Measurements from ENCODE around the gene SYTL3.

The SYTL3 gene

DNA sequence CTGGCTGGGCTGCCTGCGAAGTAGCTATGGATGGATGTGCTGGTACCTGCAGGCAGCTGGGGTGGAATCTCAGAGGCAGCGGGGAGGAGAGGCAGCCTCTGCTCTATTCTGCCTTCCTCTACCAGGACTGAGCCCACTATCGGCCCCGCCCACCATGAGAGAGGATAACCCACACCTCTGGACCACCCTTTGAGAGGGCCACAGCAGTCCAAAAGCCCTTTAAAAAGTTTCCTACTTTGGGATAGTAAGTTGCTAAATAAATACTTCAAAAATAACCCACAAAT, 133.3 kb downstream of the SYTL3 start:
- Histone ChIP-seq H3K9me3 (no peaks in the 10 kb centered on the region), H3K4me3 (ENCODE audit: low read depth, low read length) (no peak overlapping the region), H3K36me3 (peaks cover 95% of the 10 kb centered on the region), H3K4me1 (no peaks in the 10 kb centered on the region), H3K27me3 (no peaks in the 10 kb centered on the region)
- DNase-seq: no peak
- TF ChIP-seq CTCF (IDR thresholded peaks at IDR 0.05; ENCODE audit: low read depth, low read length): no peak

- Histone ChIP-seq H3K27me3 (no peaks in the 10 kb centered on the region), H3K9me3 (no peaks in the 10 kb centered on the region), H3K4me1 (no peaks in the 10 kb centered on the region), H3K36me3 (peaks cover 95% of the 10 kb centered on the region), H3K4me3 (ENCODE audit: low read depth, low read length) (no peak overlapping the region)
- no peak for DNase-seq
- no peak for TF ChIP-seq CTCF (IDR thresholded peaks at IDR 0.05; ENCODE audit: low read depth, low read length)
Measured at GRCh38 chr6:158783851-158784250, 134.0 kb downstream of the SYTL3 start.

DNA sequence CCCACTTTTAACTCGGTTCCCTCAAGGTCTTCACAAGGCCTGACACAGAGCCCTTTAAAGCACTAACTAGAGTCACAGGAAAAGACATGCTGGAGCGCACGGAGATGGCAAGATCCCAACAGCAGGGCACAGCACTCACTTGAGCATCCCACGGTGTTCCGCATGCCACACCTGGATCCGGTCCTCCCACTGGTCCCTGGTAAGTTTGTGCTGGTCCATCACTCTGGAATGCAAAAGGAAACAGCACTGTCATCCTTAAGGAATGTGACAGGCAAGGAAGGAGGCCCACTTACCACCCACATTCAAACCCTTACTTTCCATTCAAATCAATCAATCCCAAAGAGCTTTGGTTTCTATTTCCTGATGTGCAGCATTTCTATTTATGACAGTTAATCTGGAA, 134.7 kb downstream of the SYTL3 start:
- no peak for DNase-seq

DNA sequence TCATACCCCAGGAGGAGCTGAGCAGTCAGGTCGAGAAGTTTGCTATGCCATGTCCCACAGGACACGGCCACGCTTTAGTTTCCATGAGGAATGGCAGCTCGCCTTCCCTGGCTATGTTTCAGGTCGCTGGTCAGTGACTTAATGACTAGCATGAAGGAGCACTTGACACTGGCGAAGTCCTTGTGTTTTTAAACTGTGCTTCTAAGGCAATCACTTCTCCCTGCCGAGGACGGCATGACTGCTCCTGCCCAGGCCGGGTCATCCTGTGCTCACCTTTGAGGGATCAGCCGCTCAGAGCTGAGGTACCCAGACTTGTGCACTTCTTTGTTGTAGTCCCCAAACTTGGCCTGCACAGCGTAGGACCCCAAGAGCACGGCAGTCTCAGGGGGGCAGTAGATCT, 135.2 kb downstream of the SYTL3 start:
- Histone ChIP-seq H3K27me3 (no peaks in the 10 kb centered on the region), H3K9me3 (no peaks in the 10 kb centered on the region), H3K36me3 (peaks cover 91% of the 10 kb centered on the region), H3K4me3 (ENCODE audit: low read depth, low read length) (no peak overlapping the region), H3K4me1 (no peaks in the 10 kb centered on the region)
- TF ChIP-seq CTCF (IDR thresholded peaks at IDR 0.05; ENCODE audit: low read depth, low read length): no peak
- no peak for DNase-seq

More for the DNA sequence above, 134.7 kb downstream of the SYTL3 start:
- Histone ChIP-seq H3K9me3 (no peaks in the 10 kb centered on the region), H3K36me3 (peaks cover 96% of the 10 kb centered on the region), H3K27me3 (no peaks in the 10 kb centered on the region), H3K4me3 (ENCODE audit: low read depth, low read length) (no peak overlapping the region), H3K4me1 (no peaks in the 10 kb centered on the region)
- TF ChIP-seq CTCF (IDR thresholded peaks at IDR 0.05; ENCODE audit: low read depth, low read length): no peak

- Histone ChIP-seq H3K36me3 (peaks cover 73% of the 10 kb centered on the region), H3K9me3 (no peaks in the 10 kb centered on the region), H3K4me1 (no peaks in the 10 kb centered on the region), H3K4me3 (ENCODE audit: low read depth, low read length) (no peak overlapping the region), H3K27me3 (no peaks in the 10 kb centered on the region)
- TF ChIP-seq CTCF (IDR thresholded peaks at IDR 0.05; ENCODE audit: low read depth, low read length): no peak
- DNase-seq: no peak
Measured at GRCh38 chr6:158786645-158787304, 136.9 kb downstream of the SYTL3 start.

DNA sequence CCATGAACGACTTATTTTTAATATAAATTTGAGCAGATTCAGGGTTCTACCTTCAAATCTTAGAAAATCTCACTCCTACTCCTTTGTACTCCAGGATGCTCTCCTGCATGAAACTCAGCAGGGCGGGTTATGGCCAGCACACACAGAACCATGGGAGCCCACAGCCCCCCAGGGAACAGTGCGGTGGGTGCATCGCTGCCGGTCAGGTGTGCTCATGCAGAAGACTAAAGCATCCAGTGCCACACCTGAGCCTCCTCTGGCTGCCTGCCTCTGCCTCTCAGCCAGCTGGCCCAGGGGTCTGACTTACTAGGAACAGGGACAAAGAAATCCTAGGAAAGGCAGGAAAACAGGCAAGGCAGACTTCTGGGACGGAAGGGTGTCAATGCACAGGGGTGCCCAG, 137.5 kb downstream of the SYTL3 start:
- Histone ChIP-seq H3K9me3 (no peaks in the 10 kb centered on the region), H3K4me1 (no peaks in the 10 kb centered on the region), H3K27me3 (no peaks in the 10 kb centered on the region), H3K36me3 (peaks cover 67% of the 10 kb centered on the region), H3K4me3 (ENCODE audit: low read depth, low read length) (no peak overlapping the region)
- no peak for DNase-seq
- TF ChIP-seq CTCF (IDR thresholded peaks at IDR 0.05; ENCODE audit: low read depth, low read length): no peak

All from BE2C (cell line).